ENCODE measurements around the gene TNNT2. TPM values are rescaled to one million over a fixed set of nuclear protein-coding genes. Genes with fewer than 3 reads are reported as not detected.

TNNT2 gene
- total and polyA plus RNA-seq, 2 donors (not counting 1 experiment from before 2014, with no cell fraction given): not detected

GRCh38 chr1:201328576-201328975 lies 48.9 kb downstream of the TNNT2 start:
- Histone ChIP-seq H3K9ac (ENCODE audit: low read length) (no peak overlapping the region), H3K79me2 (ENCODE audit: control insufficient read depth, insufficient read depth, low read length) (no peaks in the 10 kb centered on the region), H3K4me2 (replicated peaks; ENCODE audit: low read depth, low read length, poor library complexity, severe bottlenecking) (no peak overlapping the region), H3K4me1 (ENCODE audit: control insufficient read depth in 2 of 2, insufficient read depth in 2 of 2, low read length in 2 of 2) (no peaks in the 10 kb centered on the region), H3K9me3 (ENCODE audit: control extremely low read depth in 1 of 3, control insufficient read depth in 2 of 3, insufficient read depth in 1 of 3, low read length in 2 of 3) (no peaks in the 10 kb centered on the region), H3K4me3 (ENCODE audit: control extremely low read depth in 1 of 5, extremely low read depth in 1 of 5, insufficient read depth in 1 of 5, low read depth in 2 of 5, low read length in 4 of 5) (no peak overlapping the region), H2AFZ (ENCODE audit: insufficient read depth, low read depth, low read length, poor library complexity, severe bottlenecking) (no peak overlapping the region), H3K27ac (ENCODE audit: low read length in 2 of 2) (no peak overlapping the region), H4K20me1 (ENCODE audit: control insufficient read depth, insufficient read depth, low read length, poor library complexity, severe bottlenecking) (no peaks in the 10 kb centered on the region), H3K36me3 (replicated peaks in 1 of 2; ENCODE audit: control extremely low read depth in 1 of 2, control insufficient read depth in 1 of 2, extremely low read depth in 1 of 2, insufficient read depth in 2 of 2, low read length in 1 of 2) (no peaks in the 10 kb centered on the region), H3K27me3 (replicated peaks in 1 of 4; ENCODE audit: control extremely low read depth in 1 of 4, control insufficient read depth in 3 of 4, insufficient read depth in 4 of 4, low read length in 3 of 4) (peaks cover 0 to 3% (median 0%) of the 10 kb centered on the region in 4 experiments)
- ATAC-seq (ENCODE audit: low read depth) (no peak), DNase-seq (no peak)
- Mint-ChIP-seq H3K4me3 (no peak overlapping the region), H3K9me3 (ENCODE audit: insufficient read depth) (no peaks in the 10 kb centered on the region), H3K27me3 (peaks cover 17% of the 10 kb centered on the region), H3K4me1 (no peaks in the 10 kb centered on the region), H3K27ac (no peak overlapping the region)
- WGBS (ENCODE audit: insufficient coverage): 87% methylated on average over 4 of the region's 4 CpGs
- no peak for TF ChIP-seq CTCF (IDR thresholded peaks at IDR 0.05)
- no peak for TF ChIP-seq EZH2 (IDR thresholded peaks at IDR 0.05; ENCODE audit: borderline replicate concordance, insufficient read depth, low read depth, low read length, poor library complexity, severe bottlenecking)
- ChIA-PET CTCF (no interaction called here), POLR2A (no interaction called here)
- intact Hi-C loops (cut with micrococcal nuclease): no loop called here

DNA sequence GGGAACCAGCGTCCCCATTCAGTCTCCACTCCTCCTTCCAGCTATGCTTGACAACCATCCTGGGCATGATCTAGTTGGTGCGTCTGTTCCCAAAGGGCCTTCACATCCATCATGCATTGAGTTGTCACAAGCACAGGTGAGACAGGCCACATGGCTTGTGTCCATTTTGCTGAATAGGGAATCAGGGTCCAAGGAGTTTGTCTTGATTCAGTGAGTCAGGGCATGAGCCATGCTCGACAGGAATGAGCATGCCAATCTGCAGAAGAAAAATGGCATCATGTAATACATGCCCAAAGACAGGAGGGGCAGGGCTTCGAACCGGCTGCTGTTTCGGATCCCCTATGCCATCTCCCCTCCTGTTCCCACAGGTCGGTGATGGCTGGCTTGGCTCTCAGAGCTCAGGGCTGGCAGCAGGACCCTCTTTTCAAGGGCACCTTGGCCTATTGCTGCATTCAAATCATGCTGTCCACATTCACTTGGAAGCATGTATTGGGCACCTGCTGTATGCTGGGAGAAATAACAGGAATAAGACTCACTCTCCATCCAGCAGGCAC lies 49.7 kb downstream of the TNNT2 start:
- H3K27me3 ChIP-seq (replicated peaks in 1 of 4; ENCODE audit: control extremely low read depth in 1 of 4, control insufficient read depth in 3 of 4, insufficient read depth in 4 of 4, low read length in 3 of 4): peaks cover 0 to 3% (median 0%) of the 10 kb centered on the region in 4 experiments
- H3K9ac ChIP-seq (ENCODE audit: low read length): no peak overlapping the region
- H3K79me2 ChIP-seq (ENCODE audit: control insufficient read depth, insufficient read depth, low read length): no peaks in the 10 kb centered on the region
- DNase-seq (no peak), ATAC-seq (ENCODE audit: low read depth) (no peak)
- no peaks in the 10 kb centered on the region for H3K9me3 Mint-ChIP-seq (ENCODE audit: insufficient read depth)
- peaks cover 17% of the 10 kb centered on the region for H3K27me3 Mint-ChIP-seq
- no peaks in the 10 kb centered on the region for H3K4me1 ChIP-seq (ENCODE audit: control insufficient read depth in 2 of 2, insufficient read depth in 2 of 2, low read length in 2 of 2)
- no peaks in the 10 kb centered on the region for H4K20me1 ChIP-seq (ENCODE audit: control insufficient read depth, insufficient read depth, low read length, poor library complexity, severe bottlenecking)
- no peaks in the 10 kb centered on the region for H3K9me3 ChIP-seq (ENCODE audit: control extremely low read depth in 1 of 3, control insufficient read depth in 2 of 3, insufficient read depth in 1 of 3, low read length in 2 of 3)
- no peak overlapping the region for H3K27ac ChIP-seq (ENCODE audit: low read length in 2 of 2)
- TF ChIP-seq CTCF (IDR thresholded peaks at IDR 0.05) (no peak), EZH2 (IDR thresholded peaks at IDR 0.05; ENCODE audit: borderline replicate concordance, insufficient read depth, low read depth, low read length, poor library complexity, severe bottlenecking) (no peak)
- ChIA-PET POLR2A (interaction anchor here (0.7 kb wide), 1 partner anchor 233 kb away, joined by 3 read pairs; no protein-coding TSS in a partner anchor), CTCF (no interaction called here)
- H3K27ac Mint-ChIP-seq: no peak overlapping the region
- WGBS (ENCODE audit: insufficient coverage): 96% methylated on average over 7 of the region's 7 CpGs
- no peak overlapping the region for H3K4me3 Mint-ChIP-seq
- no peak overlapping the region for H2AFZ ChIP-seq (ENCODE audit: insufficient read depth, low read depth, low read length, poor library complexity, severe bottlenecking)
- H3K4me1 Mint-ChIP-seq: no peaks in the 10 kb centered on the region
- intact Hi-C loops (cut with micrococcal nuclease): no loop called here
- no peak overlapping the region for H3K4me3 ChIP-seq (ENCODE audit: control extremely low read depth in 1 of 5, extremely low read depth in 1 of 5, insufficient read depth in 1 of 5, low read depth in 2 of 5, low read length in 4 of 5)
- no peaks in the 10 kb centered on the region for H3K36me3 ChIP-seq (replicated peaks in 1 of 2; ENCODE audit: control extremely low read depth in 1 of 2, control insufficient read depth in 1 of 2, extremely low read depth in 1 of 2, insufficient read depth in 2 of 2, low read length in 1 of 2)
- H3K4me2 ChIP-seq (replicated peaks; ENCODE audit: low read depth, low read length, poor library complexity, severe bottlenecking): no peak overlapping the region

Data from B cell (primary cell).